GM12878 (cell line): ENCODE data around the gene USP36. TPM values are rescaled to one million over a fixed set of nuclear protein-coding genes. Genes with fewer than 3 reads are reported as not detected.
A peak's percentile ranks its signal among the peaks of the same experiment; 100 is the strongest.

Source experiments
- ATAC-seq: fragments of 200-7000 bp; cut with Tn5 transposase; 3 replicates; pipeline ENCODE4 v1.9.1; 2020; ENCODE audit warnings: mild to moderate bottlenecking, moderate library complexity
- BruUV-seq: library from RNA; stranded (reverse); fragments of 400-500 nt; replicated peaks from 2 replicates; lab custom pipeline; 2021; lab: Mats Ljungman, UMichigan
- CTCF ChIA-PET: fragments of 300-600 bp; sonication (Branson Sonifier 250); formaldehyde crosslinking; extraction: SDS; loops from one replicate; lab custom pipeline; 2021; ENCODE audit warnings: inconsistent platforms; lab: Yijun Ruan, JAX
- POLR2A ChIA-PET: fragments of 350-600 bp; formaldehyde crosslinking; extraction: SDS; loops from one replicate; lab custom pipeline; 2021; ENCODE audit warnings: inconsistent platforms; lab: Charles Lee
- RAD21 ChIA-PET: fragments of 300-600 bp; sonication (Branson Sonifier 250); formaldehyde crosslinking; loops from one replicate; lab custom pipeline; 2023; ENCODE audit warnings: antibody characterized with exemption; ENCODE audit not compliant: unreplicated experiment; lab: Charles Lee
- SMC1A ChIA-PET: fragments of 300-600 bp; sonication (Branson Sonifier 250); formaldehyde crosslinking; loops from one replicate; lab custom pipeline; 2023; ENCODE audit not compliant: unreplicated experiment, uncharacterized antibody; lab: Charles Lee
- DNase-seq: peaks from one replicate; pipeline ENCODE4 v3.0.0-alpha.2; 2011; ENCODE audit warnings: low read depth, low spot score
- FAIRE-seq: peaks from 3 replicates; lab custom pipeline; 2011; peaks lifted over from hg19 to GRCh38; lab: Jason Lieb, UNC
- H2AFZ ChIP-seq: 2 replicates; pipeline ENCODE4 v1.6.0; 2011; ENCODE audit warnings: low read depth, low read length, control low read depth; ENCODE audit not compliant: control insufficient read depth
- H3K27ac ChIP-seq: 2 replicates; pipeline ENCODE4 v1.5.1; 2011; ENCODE audit warnings: control low read depth; ENCODE audit not compliant: control insufficient read depth, insufficient read depth
- H3K27me3 ChIP-seq, 2 experiments: replicated peaks in 1 of 2; 2 replicates each; pipeline versions ENCODE4 v1.6.0 to v1.6.1; 2011; ENCODE audit warnings: low read length in 1 of 2; ENCODE audit not compliant: control insufficient read depth in 2 of 2, insufficient read depth in 2 of 2
- H3K36me3 ChIP-seq, 2 experiments: 2 replicates each; pipeline ENCODE4 v1.5.1; 2011; ENCODE audit warnings: low read length in 1 of 2; ENCODE audit not compliant: control insufficient read depth in 2 of 2, insufficient read depth in 2 of 2
- H3K4me1 ChIP-seq: 2 replicates; pipeline ENCODE4 v1.6.1; 2011; ENCODE audit warnings: mild to moderate bottlenecking, low read length, moderate library complexity, mixed read lengths; ENCODE audit not compliant: control insufficient read depth, insufficient read depth
- H3K4me2 ChIP-seq: 2 replicates; pipeline ENCODE4 v1.6.0; 2011; ENCODE audit warnings: control low read depth; ENCODE audit not compliant: control insufficient read depth, insufficient read depth
- H3K4me3 ChIP-seq: fragments of 200-600 bp; sonication (generic); 2 replicates; pipeline ENCODE4 v1.5.1; 2016
- H3K79me2 ChIP-seq: 2 replicates; pipeline ENCODE4 v1.6.0; 2011; ENCODE audit warnings: low read length; ENCODE audit not compliant: control insufficient read depth, insufficient read depth
- H3K9ac ChIP-seq: 2 replicates; pipeline ENCODE4 v1.8.0; 2011; ENCODE audit warnings: low read length, control low read depth, mixed read lengths; ENCODE audit not compliant: control insufficient read depth, insufficient read depth
- H3K9me3 ChIP-seq: replicated peaks from 3 replicates; pipeline ENCODE4 v1.5.1; 2011; ENCODE audit warnings: mild to moderate bottlenecking, low read length; ENCODE audit not compliant: control insufficient read depth, insufficient read depth
- H4K20me1 ChIP-seq: 2 replicates; pipeline ENCODE4 v1.6.0; 2011; ENCODE audit not compliant: control insufficient read depth, insufficient read depth
- BACH1 ChIP-seq: fragments of 450-650 bp; IDR thresholded peaks from 2 replicates; pipeline ENCODE4 v1.6.1; 2017; ENCODE audit warnings: mild to moderate bottlenecking, borderline replicate concordance
- IKZF1 ChIP-seq: fragments of 450-650 bp; conservative IDR thresholded peaks from 2 replicates; pipeline ENCODE4 v1.6.1; 2017; ENCODE audit warnings: antibody characterized with exemption, mild to moderate bottlenecking
- IKZF2 ChIP-seq, 2 experiments: fragments of 450-650 bp; IDR thresholded peaks; 2 replicates each; pipeline ENCODE4 v1.6.1; 2017; ENCODE audit warnings: mild to moderate bottlenecking in 2 of 2, moderate library complexity in 2 of 2
- MYC ChIP-seq: IDR thresholded peaks from 2 replicates; pipeline ENCODE4 v1.6.1; 2011; ENCODE audit warnings: mild to moderate bottlenecking, low read length, moderate library complexity, inconsistent platforms; ENCODE audit not compliant: insufficient read depth, insufficient replicate concordance, insufficient read length, severe bottlenecking
- RUNX3 ChIP-seq: IDR thresholded peaks from 2 replicates; pipeline ENCODE4 v1.6.1; 2012; ENCODE audit warnings: low read length, inconsistent platforms
- SPI1 ChIP-seq: IDR thresholded peaks from 2 replicates; pipeline ENCODE4 v1.6.1; 2011; ENCODE audit warnings: low read depth, mild to moderate bottlenecking, low read length, moderate library complexity, borderline replicate concordance; ENCODE audit not compliant: insufficient read depth
- WGBS: methylation state at CpG from one replicate; pipeline ENCODE4 v1.1.6; 2016; ENCODE audit warnings: low lambda C conversion rate; ENCODE audit not compliant: insufficient replicate concordance, insufficient coverage; ENCODE audit errors: missing lambda C conversion rate; 5-methylcytosine and 5-hydroxymethylcytosine counted together
- in situ Hi-C: fragments of 300-500 bp; cut with MboI; formaldehyde crosslinking; loops from 9 replicates; pipeline ENCODE4 v1.14.3; 2018; ENCODE audit warnings: mixed read lengths
- intact Hi-C: fragments of 100-400 bp; cut with micrococcal nuclease; formaldehyde crosslinking; loops from one replicate; pipeline ENCODE4 v1.14.2; 2022; ENCODE audit not compliant: unreplicated experiment
- polyA plus RNA-seq, 11 experiments: library from polyadenylated mRNA; depleted of rRNA in 4 of 11; unstranded in 6 of 11; stranded (reverse) in 5 of 11; fragments of >200 nt; fragmentation: Nextera tagmentation in 4 of 11; fragmentation: Illumina TruSeq in 1 of 11; extraction: Ambion mirVana in 4 of 11; extraction: Trizol in 1 of 11; gene quantifications; 1 replicate in 1 of 11; 2 replicates in 10 of 11; pipeline versions ENCODE4 v1.2.1 to v1.2.3, GENCODE V29; 2011 to 2016; ENCODE audit warnings: inconsistent platforms in 2 of 11, missing spikeins in 2 of 11, low read depth in 1 of 11
- total RNA-seq, 4 experiments: library from RNA; depleted of rRNA in 3 of 4; stranded (reverse); fragments of >200 nt in 3 of 4; fragmentation: Illumina TruSeq in 1 of 4; extraction: Trizol in 1 of 4; gene quantifications; 2 replicates each; pipeline versions ENCODE4 v1.2.1 to v1.2.3, GENCODE V29; 2013 to 2021

The USP36 gene
- total and polyA plus RNA-seq, 10 of the 15 experiments (the other 5 are each of a cell fraction or from before 2014, with no cell fraction given), result 7.2 to 65.7 (median 33.6) TPM

DNA sequence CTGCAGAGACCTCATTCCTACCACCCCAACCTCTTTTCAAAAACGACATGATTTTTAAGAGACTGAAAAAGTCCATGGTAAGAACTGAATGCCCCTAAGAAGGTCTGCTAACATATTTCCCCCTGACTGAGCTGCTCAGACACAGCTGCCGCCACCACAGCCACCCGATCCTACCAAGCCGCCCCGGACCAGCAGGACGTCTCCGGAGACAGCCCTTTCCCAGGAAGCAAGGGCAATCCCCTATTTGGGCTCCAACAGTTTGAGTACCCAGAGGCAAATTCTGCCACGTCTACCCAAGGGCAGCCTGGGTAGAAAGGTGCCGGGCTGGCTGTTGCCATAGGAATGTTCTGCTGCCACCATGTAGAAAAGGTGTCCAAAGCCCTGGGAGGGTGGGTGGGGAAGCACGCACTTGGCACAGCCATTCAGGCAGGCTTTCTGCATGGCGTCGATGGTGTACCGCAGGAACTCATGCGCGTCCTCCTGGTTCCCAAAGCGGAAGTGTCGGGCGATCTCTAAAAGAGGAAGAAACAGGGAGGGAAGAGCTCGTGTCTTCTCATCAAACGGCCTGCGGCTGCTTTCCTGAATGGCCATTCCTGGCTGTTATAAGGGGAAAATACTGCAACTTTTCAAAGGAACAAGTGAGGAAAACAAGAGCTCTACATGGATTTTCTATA, 13.6 kb downstream of the USP36 start:
- BruUV-seq, result no TSS peak
- FAIRE-seq, result no peak
- TF ChIP-seq IKZF1, result peak; percentile 25; the same call in 1 of the 2 replicates
- TF ChIP-seq BACH1, result no peak
- no peak; a peak in 1 of 4 replicates for TF ChIP-seq IKZF2 (IDR thresholded peaks at IDR 0.05)
- TF ChIP-seq SPI1, result peak; percentile 48; the same call in 1 of the 2 replicates
- TF ChIP-seq MYC, result no peak
- 0 out of 2 replicates have a peak, but pooled peaks have one; percentile 6 for TF ChIP-seq RUNX3
- no peaks in the 10 kb centered on the region for H3K9me3 ChIP-seq
- no peak overlapping the region for H3K4me2 ChIP-seq
- peak; percentile 62 for ATAC-seq
- in situ Hi-C loops, result no loop called here
- H3K4me1 ChIP-seq, result no peaks in the 10 kb centered on the region
- no peak overlapping the region for H3K27ac ChIP-seq
- intact Hi-C loops, result no loop called here
- H3K4me3 ChIP-seq, result no peak overlapping the region
- ChIA-PET RAD21 (interaction anchor here (1.0 kb wide), 1 partner anchor 105 kb away, joined by 4 read pairs; no protein-coding TSS in a partner anchor), POLR2A (interaction anchor here (0.6 kb wide), 1 partner anchor 86 kb away, joined by 3 read pairs; no protein-coding TSS in a partner anchor), SMC1A (interaction anchor here (0.7 kb wide), 1 partner anchor 43 kb away, joined by 3 read pairs; no protein-coding TSS in a partner anchor), CTCF (no interaction called here)
- no peak overlapping the region for H3K9ac ChIP-seq
- no peak overlapping the region for H2AFZ ChIP-seq
- peaks cover 32 to 53% of the 10 kb centered on the region in 2 experiments for H3K36me3 ChIP-seq
- no peaks in the 10 kb centered on the region; the same call in 1 of the 2 replicates for H4K20me1 ChIP-seq
- no peak for DNase-seq
- no peaks in the 10 kb centered on the region for H3K27me3 ChIP-seq
- no peaks in the 10 kb centered on the region; the same call in none of the 2 replicates for H3K79me2 ChIP-seq
- WGBS, result 88% methylated on average over 17 of the region's 21 CpGs
